HG03565 (cell line): ENCODE results near the gene SIAH3.

Experiments
- ATAC-seq: cut with Tn5 transposase; IDR thresholded peaks from one replicate; pipeline ENCODE4 v1.9.1; 2021; ENCODE audit warnings: mild to moderate bottlenecking, moderate library complexity; ENCODE audit not compliant: unreplicated experiment

The SIAH3 gene

GRCh38 chr13:45823583-45823982 is 28.0 kb downstream of the SIAH3 start:
- ATAC-seq: no peak

GRCh38 chr13:45821811-45822210 is 29.7 kb downstream of the SIAH3 start:
- no peak for ATAC-seq

GRCh38 chr13:45820106-45820838 is 31.3 kb downstream of the SIAH3 start:
- ATAC-seq: no peak

GRCh38 chr13:45817833-45818232 is 33.7 kb downstream of the SIAH3 start:
- no peak for ATAC-seq

GRCh38 chr13:45816427-45816826 is 35.1 kb downstream of the SIAH3 start:
- no peak for ATAC-seq

- ATAC-seq: no peak
Observed at GRCh38 chr13:45812695-45813372, 38.7 kb downstream of the SIAH3 start.

- ATAC-seq: no peak
Observed at GRCh38 chr13:45811891-45812694, 39.5 kb downstream of the SIAH3 start.

GRCh38 chr13:45809801-45810394 is 41.7 kb downstream of the SIAH3 start:
- ATAC-seq: no peak

- ATAC-seq: no peak
Observed at GRCh38 chr13:45808925-45809324, 42.6 kb downstream of the SIAH3 start.

GRCh38 chr13:45807520-45808099 is 43.9 kb downstream of the SIAH3 start:
- peak; percentile 38 for ATAC-seq

- ATAC-seq: no peak
Observed at GRCh38 chr13:45800485-45800884, 51.1 kb downstream of the SIAH3 start.

- no peak for ATAC-seq
Observed at GRCh38 chr13:45799451-45799850, 52.1 kb downstream of the SIAH3 start.

GRCh38 chr13:45798851-45799250 is 52.7 kb downstream of the SIAH3 start:
- no peak for ATAC-seq

- ATAC-seq: no peak
Observed at GRCh38 chr13:45796426-45797235, 54.9 kb downstream of the SIAH3 start.

GRCh38 chr13:45792827-45793303 is 58.7 kb downstream of the SIAH3 start:
- no peak for ATAC-seq

- no peak for ATAC-seq
Observed at GRCh38 chr13:45788011-45788410, 63.5 kb downstream of the SIAH3 start.

GRCh38 chr13:45787346-45787745 is 64.2 kb downstream of the SIAH3 start:
- ATAC-seq: no peak

GRCh38 chr13:45786293-45786920 is 65.1 kb downstream of the SIAH3 start:
- ATAC-seq: no peak
